D341Med (cell line): ENCODE data around the gene MTF1.

Source experiments
- DNase-seq: peaks from one replicate; pipeline ENCODE4 v3.0.0; 2012; ENCODE audit warnings: low spot score

Gene MTF1

GRCh38 chr1:37828410-37829074 is 30.9 kb downstream of the MTF1 start:
- no peak for DNase-seq

GRCh38 chr1:37825506-37825905 is 33.9 kb downstream of the MTF1 start:
- DNase-seq, result no peak

- no peak for DNase-seq
Measured at GRCh38 chr1:37824001-37824400, 35.4 kb downstream of the MTF1 start.

- no peak for DNase-seq
Measured at GRCh38 chr1:37822906-37823815, 36.2 kb downstream of the MTF1 start.

- DNase-seq, result no peak
Measured at GRCh38 chr1:37821481-37821880, 37.9 kb downstream of the MTF1 start.

- no peak for DNase-seq
Measured at GRCh38 chr1:37817481-37817880, 41.9 kb downstream of the MTF1 start.

- DNase-seq, result no peak
Measured at GRCh38 chr1:37814252-37814651, 45.1 kb downstream of the MTF1 start.

GRCh38 chr1:37813529-37814145 is 45.8 kb downstream of the MTF1 start:
- DNase-seq, result no peak

- peak; percentile 79 for DNase-seq
Measured at GRCh38 chr1:37811027-37811655, 48.3 kb downstream of the MTF1 start.

GRCh38 chr1:37809942-37810341 is 49.5 kb downstream of the MTF1 start:
- no peak for DNase-seq

GRCh38 chr1:37808369-37809319 is 50.7 kb downstream of the MTF1 start:
- peak; percentile 88 for DNase-seq

GRCh38 chr1:37807555-37808368 is 51.6 kb downstream of the MTF1 start, which contains the start of the genes C1orf122 and YRDC:
Gene C1orf122 (plus strand): TSS chr1:37807790. CDS start chr1:37808405, 615 bp downstream.
Gene YRDC (minus strand): TSS chr1:37808208. CDS start chr1:37808180, 28 bp downstream.
- DNase-seq, result peak; percentile 96

GRCh38 chr1:37807220-37807554 is 52.2 kb downstream of the MTF1 start:
- DNase-seq, result no peak

GRCh38 chr1:37802439-37802838 is 57.0 kb downstream of the MTF1 start:
- DNase-seq, result no peak

GRCh38 chr1:37797750-37798345 is 61.5 kb downstream of the MTF1 start:
- no peak for DNase-seq

- peak; percentile 48 for DNase-seq
Measured at GRCh38 chr1:37795340-37796125, 63.9 kb downstream of the MTF1 start.

- peak; percentile 58 for DNase-seq
Measured at GRCh38 chr1:37794372-37795339, 64.7 kb downstream of the MTF1 start.
